Panc1 (cell line): ENCODE data around the gene SECISBP2. TPM values are rescaled to one million over a fixed set of nuclear protein-coding genes. Genes with fewer than 3 reads are reported as not detected.

Experiments
- ATAC-seq: fragments of 200-7000 bp; cut with Tn5 transposase; 2 replicates; pipeline ENCODE4 v1.9.1; 2020; ENCODE audit warnings: mild to moderate bottlenecking, moderate library complexity
- BruUV-seq: library from RNA; stranded (reverse); fragments of 400-500 nt; replicated peaks from 2 replicates; lab custom pipeline; 2021; lab: Mats Ljungman, UMichigan
- CTCF ChIA-PET: fragments of 300-600 bp; sonication (Branson Sonifier 250); formaldehyde crosslinking; loops from one replicate; lab custom pipeline; 2022; ENCODE audit warnings: antibody characterized with exemption; lab: Charles Lee
- POLR2A ChIA-PET: fragments of 300-600 bp; sonication (Branson Sonifier 250); formaldehyde crosslinking; loops from one replicate; lab custom pipeline; 2022; ENCODE audit warnings: antibody characterized with exemption; lab: Charles Lee
- DNase-seq: peaks from one replicate; pipeline ENCODE4 v3.0.0-alpha.2; 2010; ENCODE audit warnings: low read depth, low spot score
- H3K27ac ChIP-seq: 2 replicates; pipeline ENCODE4 v1.5.1; 2011; ENCODE audit warnings: mild to moderate bottlenecking, low read length, inconsistent platforms
- H3K27me3 ChIP-seq: fragments of 200-500 bp; sonication (Bioruptor generic); 2 replicates; pipeline ENCODE4 v1.6.0; 2014; ENCODE audit warnings: low read length, inconsistent platforms; ENCODE audit not compliant: control insufficient read depth, insufficient read depth
- H3K36me3 ChIP-seq: fragments of 200-500 bp; sonication (Bioruptor generic); 2 replicates; pipeline ENCODE4 v1.5.1; 2014; ENCODE audit warnings: inconsistent platforms, mild to moderate bottlenecking, low read length, moderate library complexity; ENCODE audit not compliant: control insufficient read depth, insufficient read depth
- H3K4me1 ChIP-seq: 2 replicates; pipeline ENCODE4 v1.5.1; 2011; ENCODE audit warnings: inconsistent platforms, mild to moderate bottlenecking, low read length, moderate library complexity; ENCODE audit not compliant: control insufficient read depth, insufficient read depth
- H3K4me3 ChIP-seq, 2 experiments: 2 replicates each; pipeline ENCODE4 v1.5.1; 2011 to 2012; ENCODE audit warnings: low read depth in 2 of 2, low read length in 2 of 2, mild to moderate bottlenecking in 2 of 2, inconsistent platforms in 1 of 2, moderate library complexity in 1 of 2
- H3K9me3 ChIP-seq: fragments of 200-500 bp; sonication (Bioruptor generic); 2 replicates; pipeline ENCODE4 v1.5.1; 2014; ENCODE audit warnings: low read depth, mild to moderate bottlenecking, inconsistent platforms, low read length, moderate library complexity; ENCODE audit not compliant: control insufficient read depth, insufficient read depth
- POLR2AphosphoS5 ChIP-seq: IDR thresholded peaks from 2 replicates; pipeline ENCODE4 v1.6.1; 2012; ENCODE audit warnings: mild to moderate bottlenecking, low read depth, low read length, moderate library complexity
- SIN3A ChIP-seq: IDR thresholded peaks from 2 replicates; pipeline ENCODE4 v1.6.1; 2012; ENCODE audit warnings: low read depth, mild to moderate bottlenecking, low read length, moderate library complexity, borderline replicate concordance; ENCODE audit not compliant: insufficient read depth
- TCF7L2 ChIP-seq: IDR thresholded peaks from 2 replicates; pipeline ENCODE4 v1.6.1; 2011; ENCODE audit warnings: mild to moderate bottlenecking, low read depth, low read length, inconsistent platforms
- in situ Hi-C: cut with HindIII; loops from 2 replicates; pipeline ENCODE4 v1.10.0; 2016; ENCODE audit warnings: low sequenced_read_pairs, low pct_unique_long_range_greater_than_20kb
- intact Hi-C: fragments of 100-400 bp; cut with micrococcal nuclease; formaldehyde crosslinking; loops from one replicate; pipeline ENCODE4 v1.10.0; 2022; ENCODE audit not compliant: unreplicated experiment
- total RNA-seq: library from RNA; stranded (reverse); gene quantifications from one replicate; pipeline ENCODE4 v1.2.1, GENCODE V29; 2021; ENCODE audit not compliant: unreplicated experiment
- TF ChIP-seq, protein P1 (sequence below), 2 experiments: IDR thresholded peaks; 2 replicates each; pipeline ENCODE4 v1.6.1; 2011 to 2012; ENCODE audit warnings: low read depth in 2 of 2, control low read depth in 1 of 2, low read length in 1 of 2, mild to moderate bottlenecking in 1 of 2, moderate library complexity in 1 of 2; ENCODE audit not compliant: insufficient read depth in 1 of 2
- TF ChIP-seq, protein P2 (sequence below): fragments of 450-650 bp; IDR thresholded peaks from 2 replicates; pipeline ENCODE4 v1.5.1; 2017; ENCODE audit warnings: mild to moderate bottlenecking

Gene SECISBP2
- total RNA-seq, 1 experiment from 2014 or later, result 17.7 TPM

DNA sequence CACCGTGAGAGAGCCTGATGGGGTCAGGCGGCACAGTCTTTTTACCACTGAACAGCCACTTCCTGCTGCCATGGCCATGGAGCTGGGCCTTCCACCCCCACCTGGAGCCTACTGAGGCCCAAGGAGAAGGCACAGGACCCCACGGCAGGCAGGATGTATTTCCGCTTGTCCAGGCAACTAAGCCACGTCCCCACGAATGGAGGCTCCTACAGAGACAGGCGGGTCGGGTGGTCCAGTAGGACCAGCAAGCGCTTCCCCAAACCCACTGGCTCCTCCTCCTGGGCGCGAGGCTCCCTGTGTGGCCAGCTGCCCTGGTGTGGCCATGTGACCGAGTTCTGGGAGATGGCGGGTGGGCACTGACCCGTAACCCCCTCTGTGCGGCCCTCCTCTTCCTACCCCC is 66.5 kb downstream of the SECISBP2 start:
- Histone ChIP-seq H3K27me3 (no peaks in the 10 kb centered on the region), H3K4me1 (no peaks in the 10 kb centered on the region), H3K36me3 (no peaks in the 10 kb centered on the region), H3K9me3 (no peaks in the 10 kb centered on the region), H3K27ac (no peak overlapping the region), H3K4me3 (no peak overlapping the region)
- in situ Hi-C loops (no loop called here), intact Hi-C loops (no loop called here)
- ChIA-PET POLR2A (no interaction called here), CTCF (no interaction called here)
- BruUV-seq, result no TSS peak
- DNase-seq (no peak), ATAC-seq (no peak)
- TF ChIP-seq, protein P1, sequence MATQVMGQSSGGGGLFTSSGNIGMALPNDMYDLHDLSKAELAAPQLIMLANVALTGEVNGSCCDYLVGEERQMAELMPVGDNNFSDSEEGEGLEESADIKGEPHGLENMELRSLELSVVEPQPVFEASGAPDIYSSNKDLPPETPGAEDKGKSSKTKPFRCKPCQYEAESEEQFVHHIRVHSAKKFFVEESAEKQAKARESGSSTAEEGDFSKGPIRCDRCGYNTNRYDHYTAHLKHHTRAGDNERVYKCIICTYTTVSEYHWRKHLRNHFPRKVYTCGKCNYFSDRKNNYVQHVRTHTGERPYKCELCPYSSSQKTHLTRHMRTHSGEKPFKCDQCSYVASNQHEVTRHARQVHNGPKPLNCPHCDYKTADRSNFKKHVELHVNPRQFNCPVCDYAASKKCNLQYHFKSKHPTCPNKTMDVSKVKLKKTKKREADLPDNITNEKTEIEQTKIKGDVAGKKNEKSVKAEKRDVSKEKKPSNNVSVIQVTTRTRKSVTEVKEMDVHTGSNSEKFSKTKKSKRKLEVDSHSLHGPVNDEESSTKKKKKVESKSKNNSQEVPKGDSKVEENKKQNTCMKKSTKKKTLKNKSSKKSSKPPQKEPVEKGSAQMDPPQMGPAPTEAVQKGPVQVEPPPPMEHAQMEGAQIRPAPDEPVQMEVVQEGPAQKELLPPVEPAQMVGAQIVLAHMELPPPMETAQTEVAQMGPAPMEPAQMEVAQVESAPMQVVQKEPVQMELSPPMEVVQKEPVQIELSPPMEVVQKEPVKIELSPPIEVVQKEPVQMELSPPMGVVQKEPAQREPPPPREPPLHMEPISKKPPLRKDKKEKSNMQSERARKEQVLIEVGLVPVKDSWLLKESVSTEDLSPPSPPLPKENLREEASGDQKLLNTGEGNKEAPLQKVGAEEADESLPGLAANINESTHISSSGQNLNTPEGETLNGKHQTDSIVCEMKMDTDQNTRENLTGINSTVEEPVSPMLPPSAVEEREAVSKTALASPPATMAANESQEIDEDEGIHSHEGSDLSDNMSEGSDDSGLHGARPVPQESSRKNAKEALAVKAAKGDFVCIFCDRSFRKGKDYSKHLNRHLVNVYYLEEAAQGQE (IDR thresholded peaks at IDR 0.05; ENCODE audit: insufficient read depth in 1 of 2, low read depth in 2 of 2, low read length in 1 of 2), result no peak
- no peak for TF ChIP-seq SIN3A
- no peak for TF ChIP-seq POLR2AphosphoS5
- TF ChIP-seq, protein P2, sequence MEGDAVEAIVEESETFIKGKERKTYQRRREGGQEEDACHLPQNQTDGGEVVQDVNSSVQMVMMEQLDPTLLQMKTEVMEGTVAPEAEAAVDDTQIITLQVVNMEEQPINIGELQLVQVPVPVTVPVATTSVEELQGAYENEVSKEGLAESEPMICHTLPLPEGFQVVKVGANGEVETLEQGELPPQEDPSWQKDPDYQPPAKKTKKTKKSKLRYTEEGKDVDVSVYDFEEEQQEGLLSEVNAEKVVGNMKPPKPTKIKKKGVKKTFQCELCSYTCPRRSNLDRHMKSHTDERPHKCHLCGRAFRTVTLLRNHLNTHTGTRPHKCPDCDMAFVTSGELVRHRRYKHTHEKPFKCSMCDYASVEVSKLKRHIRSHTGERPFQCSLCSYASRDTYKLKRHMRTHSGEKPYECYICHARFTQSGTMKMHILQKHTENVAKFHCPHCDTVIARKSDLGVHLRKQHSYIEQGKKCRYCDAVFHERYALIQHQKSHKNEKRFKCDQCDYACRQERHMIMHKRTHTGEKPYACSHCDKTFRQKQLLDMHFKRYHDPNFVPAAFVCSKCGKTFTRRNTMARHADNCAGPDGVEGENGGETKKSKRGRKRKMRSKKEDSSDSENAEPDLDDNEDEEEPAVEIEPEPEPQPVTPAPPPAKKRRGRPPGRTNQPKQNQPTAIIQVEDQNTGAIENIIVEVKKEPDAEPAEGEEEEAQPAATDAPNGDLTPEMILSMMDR, result no peak
- TF ChIP-seq TCF7L2, result no peak

DNA sequence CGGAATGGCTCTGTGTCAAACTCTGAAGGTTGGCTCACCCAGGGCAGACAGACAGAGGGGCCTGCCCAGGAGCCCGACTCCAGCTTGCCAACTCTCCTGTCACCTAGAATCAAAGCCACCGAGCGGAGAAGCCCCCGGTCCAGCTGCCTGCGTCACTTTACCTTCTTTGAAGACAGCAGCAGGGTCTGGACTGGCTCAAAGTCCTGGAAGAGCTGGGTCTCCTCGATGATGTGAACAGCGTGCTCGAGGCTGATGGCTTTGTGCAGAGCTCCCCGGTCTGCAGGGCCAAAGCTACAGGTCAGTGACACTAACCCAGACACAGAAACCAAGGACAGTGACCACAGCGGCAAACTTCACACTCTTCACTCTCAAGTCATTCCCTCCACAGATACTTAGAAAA is 67.9 kb downstream of the SECISBP2 start:
- no peak overlapping the region for H3K4me3 ChIP-seq
- ATAC-seq (no peak), DNase-seq (no peak)
- H3K36me3 ChIP-seq, result no peaks in the 10 kb centered on the region
- ChIA-PET POLR2A (interaction anchor here (1.0 kb wide), 1 partner anchor 35 kb away, joined by 3 read pairs; no protein-coding TSS in a partner anchor), CTCF (interaction anchor here (0.5 kb wide), 1 partner anchor 16 kb away, joined by 4 read pairs; no protein-coding TSS in a partner anchor)
- TF ChIP-seq POLR2AphosphoS5, result no peak
- no peak for TF ChIP-seq TCF7L2
- no peak for TF ChIP-seq SIN3A
- TF ChIP-seq, protein P1 (IDR thresholded peaks at IDR 0.05; ENCODE audit: insufficient read depth in 1 of 2, low read depth in 2 of 2, low read length in 1 of 2), result no peak
- TF ChIP-seq, protein P2, result no peak
- no TSS peak for BruUV-seq
- H3K4me1 ChIP-seq, result no peaks in the 10 kb centered on the region
- in situ Hi-C loops (no loop called here), intact Hi-C loops (no loop called here)
- no peak overlapping the region for H3K27ac ChIP-seq
- no peaks in the 10 kb centered on the region for H3K27me3 ChIP-seq
- no peaks in the 10 kb centered on the region for H3K9me3 ChIP-seq
